HCEC 1CT (cell line): ENCODE measurements around the gene TAX1BP3.

Experiments used
- DNase-seq: peaks from one replicate; pipeline ENCODE4 v3.0.0-alpha.2; 2017

The TAX1BP3 gene

DNA sequence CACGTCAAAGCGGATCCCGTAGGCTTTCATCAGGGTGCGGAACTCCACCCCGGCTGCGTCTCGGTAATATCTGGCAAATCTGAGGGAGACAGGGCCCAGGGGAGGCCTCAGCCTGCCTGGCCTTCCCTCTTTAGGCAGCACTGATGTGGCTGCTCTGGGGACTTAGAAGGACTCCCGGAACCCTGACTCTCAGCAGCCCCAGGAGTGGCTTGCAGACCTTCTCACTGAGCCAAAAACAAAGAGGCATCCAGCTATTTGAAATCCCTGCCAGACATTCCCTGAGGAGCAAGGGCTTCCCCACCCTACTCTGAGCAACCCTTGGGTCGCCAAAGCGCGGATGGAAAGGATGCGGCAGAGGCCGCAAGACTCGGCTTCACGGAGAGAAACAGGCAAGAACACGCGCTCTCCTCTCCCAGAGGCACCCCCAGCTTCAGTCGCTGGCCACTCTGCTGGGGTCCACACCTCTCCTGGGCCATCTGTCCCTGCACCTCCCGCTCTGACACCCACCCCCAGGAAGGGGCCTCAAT lies 19.7 kb upstream of the TAX1BP3 start:
- no peak for DNase-seq

DNA sequence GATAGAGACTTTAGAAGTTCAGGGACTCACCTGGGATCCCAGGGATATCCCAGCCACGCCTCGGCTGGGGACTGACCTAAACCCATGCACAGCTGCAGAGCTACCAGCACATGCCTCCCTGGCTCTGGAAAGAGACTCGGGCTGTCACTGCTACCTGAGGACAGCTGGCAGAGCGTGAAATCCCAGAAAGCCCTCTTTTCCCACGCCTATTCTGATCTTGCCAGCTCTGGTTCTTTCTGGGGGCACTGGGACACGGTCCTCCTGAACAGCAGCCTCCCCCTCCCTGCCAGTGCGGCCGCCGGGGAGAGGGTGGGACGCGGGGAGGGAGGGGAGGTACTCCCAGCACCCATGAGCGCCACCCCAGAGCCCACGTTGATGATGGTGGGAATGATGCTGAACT lies 16.8 kb upstream of the TAX1BP3 start:
- DNase-seq: no peak

DNA sequence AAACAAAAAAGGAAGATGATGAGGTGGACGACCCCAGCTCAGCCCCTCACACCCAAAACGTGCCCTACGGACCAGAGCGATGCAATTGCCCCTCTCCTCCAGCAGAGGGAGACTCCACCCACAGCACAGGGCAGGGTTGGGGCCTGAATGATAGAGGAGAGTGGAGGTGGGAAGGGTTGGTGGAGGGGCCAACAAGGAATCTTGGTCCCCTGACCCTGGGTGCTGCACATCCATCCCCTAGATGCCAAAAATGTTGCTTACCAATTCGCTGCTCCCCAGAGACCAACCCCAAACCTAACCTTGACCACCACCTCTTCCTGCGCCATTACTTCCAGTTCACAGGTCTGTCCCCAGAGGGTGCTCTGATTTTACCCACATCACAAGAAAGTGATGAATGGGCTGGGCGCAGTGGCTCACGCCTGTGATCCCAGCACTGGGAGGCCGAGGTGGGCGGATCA lies 14.7 kb upstream of the TAX1BP3 start:
- peak; percentile 20 for DNase-seq

DNA sequence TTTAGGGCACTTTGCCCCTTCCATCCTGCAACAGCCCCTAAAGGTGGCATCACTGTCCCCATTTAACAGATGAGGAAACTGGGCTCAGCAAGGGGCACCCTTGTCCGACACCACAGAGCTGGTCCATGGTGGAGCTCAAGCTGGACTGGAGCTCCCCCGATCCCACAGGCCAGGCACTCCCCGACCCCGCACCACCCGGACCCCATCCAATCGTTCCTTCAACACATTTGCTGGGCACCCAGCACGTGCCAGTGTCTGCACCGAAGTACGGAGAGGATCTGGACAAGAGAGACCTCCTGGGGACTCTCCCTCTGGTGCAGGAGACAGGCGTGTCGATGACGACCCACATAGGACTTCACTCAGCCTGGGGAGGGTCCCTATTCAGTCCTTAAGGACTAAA lies 13.7 kb upstream of the TAX1BP3 start:
- DNase-seq: no peak

DNA sequence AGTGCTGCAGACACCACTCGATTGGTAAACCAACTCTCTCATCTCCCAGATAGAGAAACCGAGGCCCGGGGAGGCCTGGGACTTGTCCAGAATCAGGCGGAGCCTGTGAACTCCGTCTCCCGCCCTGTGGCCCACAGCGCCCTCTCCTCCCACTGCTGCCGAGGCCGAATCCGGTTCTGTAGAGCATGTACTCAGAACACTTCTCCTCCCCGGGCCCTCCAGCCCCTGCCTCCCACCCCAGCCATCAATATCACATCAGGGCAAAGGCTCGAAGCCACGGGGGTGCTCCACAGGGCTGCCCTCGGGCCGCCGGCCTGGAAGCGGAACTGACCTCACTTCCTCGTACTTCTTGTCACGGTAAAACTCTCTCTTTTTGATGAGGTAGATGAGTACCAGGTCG lies 13.2 kb upstream of the TAX1BP3 start:
- DNase-seq: no peak

DNA sequence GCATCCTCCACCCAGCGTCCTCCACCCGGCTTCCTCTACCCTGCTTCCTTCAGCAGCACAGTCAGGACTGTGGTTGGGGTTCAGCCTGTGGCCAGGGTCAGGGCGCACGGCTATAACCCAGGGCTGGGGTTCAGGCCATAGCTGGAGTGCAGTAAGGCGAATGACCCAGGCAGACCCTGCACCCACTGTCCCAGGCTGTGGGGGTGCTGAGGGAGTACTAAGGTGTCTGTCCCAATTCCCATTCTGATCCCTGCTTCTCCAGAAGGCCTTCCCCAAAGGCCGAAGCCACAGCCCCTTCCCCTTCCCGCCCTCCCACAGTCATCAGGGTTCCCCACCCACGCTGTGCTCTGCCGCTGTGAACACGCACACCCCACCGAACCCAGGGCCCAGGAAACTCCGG lies 12.7 kb upstream of the TAX1BP3 start:
- DNase-seq: no peak

DNA sequence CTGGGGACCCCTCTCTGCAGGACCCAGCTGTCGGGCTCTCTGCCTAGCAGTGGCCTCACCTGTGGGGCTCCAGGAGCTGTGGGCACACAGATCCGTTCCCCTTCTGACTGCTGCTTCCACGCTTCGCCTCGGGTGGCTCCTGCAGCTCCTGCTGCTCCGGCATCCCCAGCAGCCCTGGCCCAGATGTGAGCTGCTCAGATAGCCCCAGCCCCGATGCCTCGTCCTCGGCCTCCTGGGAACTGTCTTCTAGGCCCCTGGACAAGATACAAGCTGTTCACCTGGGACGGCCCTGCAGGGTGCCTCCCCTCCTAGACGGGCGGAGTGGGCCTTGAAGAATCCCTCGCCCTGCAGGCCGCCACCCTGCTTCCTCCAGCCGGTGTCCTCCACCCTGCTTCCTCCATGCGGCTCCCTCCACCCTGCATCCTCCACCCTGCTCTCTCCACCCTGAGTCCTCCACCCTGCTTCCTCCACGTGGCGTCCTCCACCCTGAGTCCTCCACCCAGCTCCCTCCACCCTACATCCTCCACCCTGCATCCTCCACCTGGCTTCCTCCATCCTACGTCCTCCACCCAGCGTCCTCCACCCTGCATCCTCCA lies 11.3 kb upstream of the TAX1BP3 start:
- DNase-seq: no peak

DNA sequence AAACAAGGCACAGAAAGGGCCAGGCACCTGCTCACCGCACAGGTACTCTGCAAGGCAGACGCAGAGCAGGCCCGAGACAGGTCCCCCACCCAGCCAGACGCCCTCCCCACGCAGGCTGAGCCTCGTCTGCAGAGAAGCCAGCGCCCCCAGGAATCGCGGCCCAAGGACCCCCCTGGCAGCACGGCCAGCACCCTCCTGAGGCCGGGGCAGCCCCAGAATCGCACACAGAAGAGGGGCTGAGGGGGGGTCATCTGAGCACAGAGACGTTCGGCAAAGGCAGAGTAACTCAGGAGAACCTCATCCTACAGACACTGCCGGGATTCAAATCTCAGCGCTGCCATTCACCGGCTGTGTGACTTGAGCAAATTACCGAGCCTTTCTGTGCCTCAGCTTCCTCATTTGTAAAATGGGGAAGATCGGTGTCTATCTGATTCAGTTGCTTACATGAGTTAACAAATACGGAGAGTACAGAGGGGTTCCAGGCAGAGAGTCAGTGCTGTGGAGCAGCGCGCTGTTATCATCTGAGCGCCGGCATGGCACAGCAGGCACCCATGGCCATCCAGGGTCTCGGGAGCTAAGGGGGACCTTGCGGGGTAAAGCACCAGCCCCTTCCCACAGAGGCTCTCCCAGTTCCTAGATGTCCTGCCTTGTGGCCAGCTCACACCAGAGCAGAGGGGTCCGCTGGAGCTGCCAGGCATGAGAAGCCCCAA lies 10.6 kb upstream of the TAX1BP3 start:
- no peak for DNase-seq

DNA sequence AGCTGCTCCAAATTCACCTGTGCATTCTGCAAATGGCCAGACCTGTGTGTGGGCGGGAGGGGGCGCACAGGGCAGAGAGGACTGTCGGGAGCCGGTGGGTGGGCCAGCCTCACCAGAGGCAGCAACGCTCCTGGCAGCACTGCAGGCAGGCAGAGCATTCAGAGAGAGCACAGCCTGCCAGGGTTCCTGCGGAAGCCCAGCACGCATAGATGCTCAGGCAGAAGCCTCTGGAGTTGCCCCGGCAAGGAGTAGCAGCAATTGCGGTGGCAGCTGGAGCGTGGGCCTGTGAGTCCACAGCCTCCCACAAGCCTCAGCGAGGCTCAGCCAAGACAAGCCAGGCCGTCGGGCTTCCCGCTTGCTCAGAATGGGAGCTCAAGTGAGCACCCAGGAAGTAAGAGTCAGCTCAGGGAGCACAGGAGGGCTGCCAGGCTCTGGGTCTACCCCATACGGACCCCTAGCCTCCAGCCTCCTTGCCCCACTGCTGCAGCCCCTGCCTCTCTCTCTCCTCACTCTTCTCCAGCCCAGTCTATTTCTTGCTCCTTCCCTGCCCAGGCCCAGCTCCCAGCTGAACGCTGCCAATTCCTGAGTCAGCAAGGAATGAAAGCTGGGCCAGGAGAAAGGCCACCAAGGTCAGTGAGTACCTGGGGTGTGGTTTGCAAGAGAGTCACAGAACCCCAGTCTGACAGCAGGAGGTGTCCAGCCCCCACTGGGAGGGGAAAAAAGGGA lies 9.9 kb upstream of the TAX1BP3 start:
- no peak for DNase-seq

DNA sequence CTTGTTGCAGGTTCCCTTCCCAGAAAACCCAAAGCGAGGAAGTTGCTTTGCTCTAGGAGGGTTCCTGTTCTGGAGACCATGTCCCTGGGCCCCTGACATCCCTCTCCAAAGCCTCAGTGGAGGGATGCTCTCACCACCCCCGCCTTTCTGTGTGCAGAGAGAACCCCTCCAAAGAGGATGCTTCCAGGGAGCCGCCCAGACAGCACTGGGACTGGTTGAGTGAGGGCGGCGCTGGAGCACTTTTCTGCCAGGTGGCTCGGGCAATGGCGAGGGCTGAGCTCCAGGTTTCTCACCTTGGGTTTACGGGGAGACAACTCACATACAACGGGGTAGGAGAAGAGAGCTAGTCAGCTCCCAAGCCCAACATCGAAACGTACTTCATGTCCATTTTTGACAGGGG lies 7.5 kb upstream of the TAX1BP3 start:
- no peak for DNase-seq

DNA sequence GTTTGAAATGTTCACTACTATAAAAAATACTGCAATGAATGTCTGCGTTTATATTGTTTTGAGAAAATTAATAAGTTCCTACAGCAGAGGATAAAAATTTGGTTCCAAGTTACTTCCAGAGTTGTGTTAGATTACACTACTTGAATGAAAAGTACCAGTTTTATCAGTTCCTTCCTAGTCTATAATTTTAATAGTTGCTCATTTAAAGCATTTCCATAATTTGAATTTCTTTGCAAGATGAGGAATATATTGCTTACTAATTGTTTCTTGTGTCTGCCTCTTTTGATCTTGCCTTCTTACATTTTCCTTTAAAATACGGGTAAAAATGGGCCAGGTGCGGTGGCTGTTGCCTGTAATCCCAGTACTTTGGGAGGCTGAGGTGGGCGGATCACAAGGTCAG lies 4.2 kb upstream of the TAX1BP3 start:
- no peak for DNase-seq

DNA sequence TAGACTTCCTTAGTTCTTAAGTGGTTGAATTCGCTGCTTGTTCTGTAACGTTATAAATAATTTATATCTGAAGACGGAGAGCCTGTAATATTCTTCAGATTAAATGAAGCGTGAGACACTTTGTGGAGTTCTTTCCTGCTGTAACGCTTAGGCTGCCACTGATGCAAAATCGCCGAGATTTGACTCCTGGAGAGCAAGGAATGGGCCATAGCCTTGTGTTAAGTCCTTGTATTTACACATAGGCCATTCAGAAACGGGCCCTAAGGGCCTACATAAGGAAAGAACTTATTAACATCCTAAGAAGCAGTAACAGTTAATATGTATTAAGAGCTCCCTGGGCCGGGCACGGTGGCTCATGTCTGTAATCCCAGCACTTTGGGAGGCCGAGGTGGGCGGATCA lies 1.2 kb upstream of the TAX1BP3 start:
- DNase-seq: no peak

DNA sequence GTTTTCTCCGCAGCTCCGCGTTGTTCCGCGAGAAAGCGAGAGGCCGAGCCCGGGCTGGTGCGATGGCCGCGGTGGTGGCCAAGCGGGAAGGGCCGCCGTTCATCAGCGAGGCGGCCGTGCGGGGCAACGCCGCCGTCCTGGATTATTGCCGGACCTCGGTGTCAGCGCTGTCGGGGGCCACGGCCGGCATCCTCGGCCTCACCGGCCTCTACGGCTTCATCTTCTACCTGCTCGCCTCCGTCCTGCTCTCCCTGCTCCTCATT lies 638 bp upstream of the TAX1BP3 start:
- no peak for DNase-seq

DNA sequence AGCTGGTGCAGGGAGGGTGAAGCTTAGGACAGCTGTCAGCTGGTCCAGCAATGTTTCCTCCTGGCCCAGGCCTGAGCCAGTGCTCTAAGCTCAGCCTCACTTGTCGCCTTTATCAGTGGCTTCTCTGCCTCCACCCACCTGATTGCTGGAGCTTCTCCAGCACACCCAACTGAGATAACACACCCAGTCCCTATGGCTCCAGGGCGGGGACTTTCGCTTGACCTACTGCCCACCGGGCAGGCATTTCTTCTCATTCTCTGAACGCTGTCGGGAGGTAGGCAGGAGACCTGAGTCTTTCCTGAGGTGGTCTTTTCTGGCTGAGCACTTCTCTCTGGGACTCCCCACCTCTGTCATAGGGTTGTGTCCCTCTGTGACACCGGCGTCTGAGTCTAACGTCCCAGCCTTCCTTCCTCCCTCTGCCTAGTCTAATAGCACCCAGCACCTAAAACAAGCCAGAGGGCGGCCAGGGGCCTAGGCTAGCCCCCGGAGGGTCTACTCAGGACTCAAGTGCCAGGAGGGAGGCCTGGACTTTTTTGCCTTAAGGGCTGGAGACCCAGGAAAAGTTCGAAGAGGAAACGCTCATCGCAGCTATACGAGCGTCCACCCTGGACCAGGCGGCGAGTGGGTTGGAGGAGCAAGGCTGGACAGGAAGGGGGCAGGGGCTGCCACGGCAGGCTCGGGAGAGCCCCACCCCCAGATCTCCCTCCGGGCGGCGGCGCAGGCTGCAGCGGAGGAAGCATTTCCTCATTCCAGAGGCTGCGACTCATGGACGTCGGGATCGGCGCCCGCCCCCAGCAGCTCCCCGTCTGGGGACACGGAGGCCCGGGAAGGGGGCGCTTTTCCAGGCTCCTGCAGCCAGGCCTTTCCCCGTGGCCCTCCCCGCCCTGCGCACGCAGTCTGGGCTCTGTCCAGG lies 756 bp downstream of the TAX1BP3 start:
- DNase-seq: peak; percentile 89

DNA sequence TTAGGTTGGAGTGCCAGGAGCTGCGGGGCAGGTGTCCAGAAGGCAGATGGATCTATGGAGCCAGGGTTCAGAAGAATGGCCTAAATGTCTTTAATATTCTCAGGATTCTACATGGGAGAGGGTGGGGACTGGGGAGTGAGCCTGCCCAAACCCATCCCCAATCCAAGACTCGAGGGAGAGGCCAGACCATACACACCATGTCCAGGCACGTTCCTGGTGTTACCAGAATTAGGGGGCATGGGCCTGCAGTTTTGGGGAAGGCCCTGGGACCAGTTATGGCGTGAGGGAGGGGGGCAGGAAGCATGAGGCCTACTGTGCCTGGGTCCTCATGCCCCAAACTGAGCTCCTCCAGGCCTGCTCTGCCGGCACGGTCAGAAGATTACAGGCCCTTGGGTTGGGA lies 1.9 kb downstream of the TAX1BP3 start:
- DNase-seq: no peak

DNA sequence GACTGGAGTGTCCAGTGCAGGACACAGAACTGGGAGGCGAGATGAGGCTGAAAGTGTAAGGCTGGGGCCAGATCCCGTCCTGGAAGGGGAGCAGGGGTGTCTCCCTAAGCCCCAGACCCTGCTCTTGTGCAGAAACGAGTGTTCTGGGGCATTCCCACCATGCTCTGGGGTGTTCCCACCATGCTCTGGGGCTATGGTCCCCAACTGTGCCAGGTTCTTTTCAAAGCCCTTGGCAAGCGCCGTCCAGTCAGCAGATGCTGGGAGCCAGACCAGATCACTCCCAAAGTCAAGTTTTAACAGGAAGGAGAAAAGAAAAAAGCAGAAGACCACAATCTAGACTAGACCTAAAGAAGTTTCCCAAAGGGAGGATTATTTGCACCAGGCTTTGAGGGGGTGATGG lies 2.5 kb downstream of the TAX1BP3 start:
- DNase-seq: no peak

DNA sequence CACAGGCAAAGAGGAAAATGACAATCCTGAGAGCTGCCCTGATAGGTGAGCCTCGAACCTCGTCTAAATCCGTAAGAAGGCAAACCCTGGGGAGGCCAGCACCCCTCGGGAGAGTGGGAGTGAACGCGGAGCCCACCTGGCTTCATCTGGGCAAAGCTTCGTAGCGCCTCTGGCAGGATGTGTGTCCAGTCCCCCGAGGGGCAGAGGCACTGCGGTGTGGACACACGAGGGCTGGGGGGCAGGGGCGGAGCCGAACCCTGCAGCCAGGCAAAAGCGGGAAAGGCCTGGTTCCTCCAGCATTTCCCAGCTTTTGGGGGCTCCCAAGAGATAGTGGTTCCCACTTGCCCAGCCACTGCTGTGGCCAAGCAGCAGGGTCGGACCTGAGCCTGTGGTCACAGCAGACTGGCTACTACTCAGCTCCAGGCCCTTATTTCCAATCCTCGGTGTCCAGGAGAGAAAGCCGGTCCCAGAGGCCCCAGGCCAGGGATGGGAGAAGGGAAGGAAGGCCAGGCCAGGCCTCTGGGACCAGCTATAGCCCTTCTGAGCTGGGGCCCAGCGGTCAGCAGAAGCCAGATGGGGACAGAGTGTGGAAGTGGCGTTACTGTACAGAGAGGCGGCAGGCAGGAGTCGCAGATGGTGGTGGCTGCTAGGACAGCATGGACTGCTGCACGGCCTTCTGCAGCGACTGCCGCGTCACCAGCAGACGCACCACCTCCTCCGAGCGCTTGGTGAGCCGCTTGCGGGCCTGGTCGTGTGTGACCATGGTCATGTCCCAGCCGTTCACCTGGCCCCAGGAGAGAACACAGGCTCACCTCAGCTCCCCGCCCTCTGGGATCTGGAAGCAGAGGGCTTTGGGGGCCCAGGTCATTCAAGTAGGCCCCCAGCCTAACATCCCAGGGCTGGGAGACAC lies 5.0 kb downstream of the TAX1BP3 start:
- DNase-seq: no peak

DNA sequence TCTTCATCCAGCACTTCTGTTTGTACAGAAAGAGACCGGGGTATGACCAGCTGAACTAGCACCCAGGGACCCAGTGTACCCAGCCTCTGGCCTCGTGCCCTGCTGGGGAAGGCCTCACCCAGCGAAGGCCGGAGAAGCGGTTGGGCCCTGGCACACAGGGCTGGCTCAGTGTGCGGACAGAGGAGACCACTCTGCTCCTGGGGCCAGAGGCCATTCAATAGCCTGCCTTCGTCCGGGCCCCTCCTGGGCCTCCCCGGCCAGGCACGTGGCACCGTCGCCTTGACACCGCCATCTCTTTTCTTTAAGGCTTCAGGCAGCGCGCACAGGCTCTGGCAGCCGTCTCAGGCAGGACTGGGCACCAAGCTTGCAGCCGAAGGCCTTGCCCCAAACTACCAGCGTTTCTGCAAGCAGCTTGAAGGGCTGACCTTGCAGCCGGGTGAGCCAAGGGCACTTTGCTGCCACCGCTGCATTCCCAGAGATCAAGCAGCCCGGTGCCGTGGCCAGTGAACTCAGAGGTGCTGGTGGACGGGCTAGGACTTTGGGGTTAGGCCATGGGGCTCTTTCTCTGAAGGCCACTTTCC lies 8.0 kb downstream of the TAX1BP3 start:
- no peak for DNase-seq

DNA sequence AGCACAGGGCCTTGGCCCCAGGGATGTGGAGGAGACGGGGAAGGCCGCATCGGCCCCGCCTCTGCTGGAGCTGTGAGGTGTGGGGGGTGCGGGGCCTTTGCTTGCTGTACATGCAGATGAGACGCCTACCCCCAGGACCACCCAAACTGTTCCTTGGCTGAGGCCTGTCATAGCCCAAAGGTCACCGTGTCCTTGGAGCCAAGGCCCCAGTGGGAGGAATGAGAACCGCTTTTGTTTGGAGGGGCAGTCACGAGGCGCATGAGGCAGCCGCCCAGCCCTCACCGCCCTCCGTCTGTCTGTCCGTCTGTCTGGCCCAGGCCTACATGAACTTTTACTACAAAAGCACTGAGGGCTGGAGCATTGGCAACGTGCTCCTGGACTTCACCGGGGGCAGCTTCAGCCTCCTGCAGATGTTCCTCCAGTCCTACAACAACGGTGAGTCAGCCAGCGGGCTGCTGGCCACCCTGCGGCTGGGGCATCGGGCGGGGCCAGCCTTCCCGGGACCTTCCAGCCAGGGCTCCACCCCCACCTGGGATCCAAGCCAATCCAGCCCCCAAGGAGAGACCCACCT lies 8.8 kb downstream of the TAX1BP3 start:
- DNase-seq: peak; percentile 80

DNA sequence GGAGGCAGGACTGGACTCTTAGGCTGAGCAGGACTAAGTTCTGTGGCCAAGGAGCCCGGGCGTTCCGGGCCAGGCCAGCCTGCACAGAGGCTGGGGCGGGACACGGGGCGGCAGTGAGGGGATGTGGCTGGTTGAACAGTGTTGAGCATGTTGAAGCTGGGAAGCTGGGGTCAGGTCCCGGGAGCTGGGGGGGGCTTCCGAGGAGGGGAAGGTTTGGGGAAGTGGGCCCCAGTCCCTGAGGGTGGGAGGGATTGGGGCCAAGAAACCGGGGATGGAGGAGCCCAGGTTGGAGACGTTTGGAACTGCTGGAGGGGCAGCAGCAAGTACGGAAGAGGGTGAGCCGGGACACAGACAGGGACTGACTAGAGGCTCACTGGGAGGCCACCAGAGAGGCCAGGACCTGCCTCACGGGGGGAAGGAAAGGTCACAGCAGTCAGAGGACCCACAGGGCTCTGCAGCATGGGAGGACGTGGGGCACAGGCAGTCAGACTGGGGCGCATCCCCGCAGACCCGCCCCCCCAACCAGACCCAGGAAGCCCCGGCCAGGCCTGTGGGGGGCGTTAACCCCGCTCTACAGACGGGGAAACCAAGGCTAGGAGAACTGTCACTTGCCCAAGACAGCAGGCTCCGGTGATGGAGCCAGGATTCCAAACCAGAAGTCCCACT lies 9.5 kb downstream of the TAX1BP3 start:
- DNase-seq: no peak
